GM18870 (cell line): Measurements from ENCODE around the gene AKAP3.

Source experiments
- ATAC-seq: cut with Tn5 transposase; IDR thresholded peaks from one replicate; pipeline ENCODE4 v1.9.1; 2021; ENCODE audit warnings: moderate library complexity; ENCODE audit not compliant: unreplicated experiment

AKAP3 gene

GRCh38 chr12:4648501-4649357, at the start of gene AKAP3, which contains the start of gene NDUFA9:
AKAP3 (minus strand) TSS chr12:4649051; CDS start chr12:4638196, 10,855 bp downstream.
NDUFA9 (plus strand) TSS chr12:4649114; CDS start chr12:4649127, 13 bp downstream.
- peak; percentile 50 for ATAC-seq

- ATAC-seq = no peak
Measured at GRCh38 chr12:4690760-4691159, 41.9 kb upstream of the AKAP3 start.

- ATAC-seq = no peak
Measured at GRCh38 chr12:4685317-4685716, 36.5 kb upstream of the AKAP3 start.

GRCh38 chr12:4681732-4682131, 32.9 kb upstream of the AKAP3 start:
- no peak for ATAC-seq

GRCh38 chr12:4679711-4680110, 30.9 kb upstream of the AKAP3 start:
- no peak for ATAC-seq

GRCh38 chr12:4665236-4665635, 16.4 kb upstream of the AKAP3 start:
- ATAC-seq = no peak

- no peak for ATAC-seq
Measured at GRCh38 chr12:4663971-4664505, 15.2 kb upstream of the AKAP3 start.

GRCh38 chr12:4653691-4654090, 4.8 kb upstream of the AKAP3 start:
- ATAC-seq = no peak

- ATAC-seq = no peak
Measured at GRCh38 chr12:4653257-4653656, 4.4 kb upstream of the AKAP3 start.

GRCh38 chr12:4649358-4649661, 459 bp upstream of the AKAP3 start:
- ATAC-seq = no peak

GRCh38 chr12:4648104-4648500, 749 bp downstream of the AKAP3 start:
- no peak for ATAC-seq

- ATAC-seq = no peak
Measured at GRCh38 chr12:4645023-4645422, 3.8 kb downstream of the AKAP3 start.

- no peak for ATAC-seq
Measured at GRCh38 chr12:4643747-4644146, 5.1 kb downstream of the AKAP3 start.

- no peak for ATAC-seq
Measured at GRCh38 chr12:4630262-4630661, 18.6 kb downstream of the AKAP3 start.

- ATAC-seq = no peak
Measured at GRCh38 chr12:4628406-4628805, 20.4 kb downstream of the AKAP3 start.

- ATAC-seq = no peak
Measured at GRCh38 chr12:4626543-4626942, 22.3 kb downstream of the AKAP3 start.

- ATAC-seq = no peak
Measured at GRCh38 chr12:4621511-4621910, 27.3 kb downstream of the AKAP3 start.

- ATAC-seq = no peak
Measured at GRCh38 chr12:4615667-4616066, 33.2 kb downstream of the AKAP3 start.

GRCh38 chr12:4610481-4610880, 38.4 kb downstream of the AKAP3 start:
- no peak for ATAC-seq

- no peak for ATAC-seq
Measured at GRCh38 chr12:4609071-4609470, 39.8 kb downstream of the AKAP3 start.

- no peak for ATAC-seq
Measured at GRCh38 chr12:4607056-4607455, 41.8 kb downstream of the AKAP3 start.

- ATAC-seq = peak; percentile 93
Measured at GRCh38 chr12:4604684-4605193, 44.1 kb downstream of the AKAP3 start.
